HCT116 (cell line): Measurements from ENCODE around the gene VAT1. TPM values are rescaled to one million over a fixed set of nuclear protein-coding genes. Genes with fewer than 3 reads are reported as not detected.

Experiments
- ATAC-seq: fragments of 200-7000 bp; cut with Tn5 transposase; 2 replicates; pipeline ENCODE4 v1.9.1; 2020; ENCODE audit warnings: mild to moderate bottlenecking, moderate library complexity
- BruUV-seq: library from RNA; stranded (reverse); fragments of 400-500 nt; replicated peaks from 2 replicates; lab custom pipeline; 2021; lab: Mats Ljungman, UMichigan
- CTCF ChIA-PET: fragments of 300-600 bp; sonication (Branson Sonifier 250); formaldehyde crosslinking; loops from one replicate; lab custom pipeline; 2021; ENCODE audit warnings: antibody characterized with exemption; lab: Charles Lee
- POLR2A ChIA-PET: fragments of 300-600, 350-600 bp; sonication (Branson Sonifier 250); formaldehyde crosslinking; loops from one replicate; lab custom pipeline; 2021; ENCODE audit warnings: antibody characterized with exemption; lab: Charles Lee
- RAD21 ChIA-PET, 2 experiments: fragments of 300-600 bp; sonication (Branson Sonifier 250); formaldehyde crosslinking; loops; one replicate each; lab custom pipeline; 2023; ENCODE audit warnings: low total read pairs in 2 of 2; ENCODE audit not compliant: uncharacterized antibody in 2 of 2, unreplicated experiment in 2 of 2, low non-redundant PET in 1 of 2; lab: Charles Lee
- DNase-seq: peaks from one replicate; pipeline ENCODE4 v3.0.0-alpha.2; 2010; ENCODE audit warnings: low read depth, low spot score
- H2AFZ ChIP-seq: fragments of 200-600 bp; shearing (Covaris generic), sonication (generic); 2 replicates; pipeline ENCODE4 v1.6.1; 2017; ENCODE audit warnings: low read depth, mixed run types, mixed read lengths, antibody characterized with exemption, low read length; ENCODE audit not compliant: poor library complexity, severe bottlenecking
- H3K27ac ChIP-seq: 2 replicates; pipeline ENCODE4 v1.5.1; 2012; ENCODE audit warnings: low read depth, low read length
- H3K27me3 ChIP-seq: fragments of 200-600 bp; sonication (generic); 2 replicates; pipeline ENCODE4 v1.6.1; 2016; ENCODE audit warnings: mixed run types, low read length, mixed read lengths; ENCODE audit not compliant: insufficient read depth
- H3K36me3 ChIP-seq, 2 experiments: fragments of 200-500 bp in 1 of 2; fragments of 200-600 bp in 1 of 2; sonication (Bioruptor generic) in 1 of 2; sonication (generic) in 1 of 2; 2 replicates each; pipeline versions ENCODE4 v1.5.1 to v1.6.1; 2014 to 2016; ENCODE audit warnings: low read length in 2 of 2, inconsistent platforms in 1 of 2, mixed read lengths in 1 of 2, mixed run types in 1 of 2; ENCODE audit not compliant: insufficient read depth in 2 of 2, control insufficient read depth in 1 of 2
- H3K4me1 ChIP-seq, 2 experiments: fragments of 200-600 bp in 1 of 2; sonication (generic) in 1 of 2; 2 replicates each; pipeline versions ENCODE4 v1.5.1 to v1.6.1; 2012 to 2017; ENCODE audit warnings: low read length in 2 of 2, inconsistent platforms in 1 of 2, mild to moderate bottlenecking in 1 of 2, mixed read lengths in 1 of 2, mixed run types in 1 of 2, moderate library complexity in 1 of 2; ENCODE audit not compliant: insufficient read depth in 2 of 2, control insufficient read depth in 1 of 2
- H3K4me2 ChIP-seq: fragments of 200-600 bp; sonication (generic); 2 replicates; pipeline ENCODE4 v1.6.1; 2017; ENCODE audit warnings: mixed run types, low read length, mixed read lengths
- H3K4me3 ChIP-seq, 2 experiments: fragments of 200-600 bp in 1 of 2; sonication (generic) in 1 of 2; replicated peaks in 1 of 2; 2 replicates each; pipeline ENCODE4 v1.5.1; 2011 to 2016; ENCODE audit warnings: low read length in 2 of 2, control low read depth in 1 of 2, low read depth in 1 of 2, mild to moderate bottlenecking in 1 of 2, mixed read lengths in 1 of 2, mixed run types in 1 of 2
- H3K79me2 ChIP-seq: fragments of 200-600 bp; sonication (generic); 2 replicates; pipeline ENCODE4 v1.6.1; 2017; ENCODE audit warnings: mild to moderate bottlenecking, mixed run types, low read length, moderate library complexity, mixed read lengths; ENCODE audit not compliant: insufficient read depth
- H3K9ac ChIP-seq: fragments of 200-600 bp; sonication (generic); 2 replicates; pipeline ENCODE4 v1.6.1; 2016; ENCODE audit warnings: low read length, mixed read lengths
- H3K9me2 ChIP-seq: fragments of 200-600 bp; sonication (generic), shearing (Covaris generic); 2 replicates; pipeline ENCODE4 v1.6.1; 2017; ENCODE audit warnings: mixed run types, mild to moderate bottlenecking, moderate library complexity; ENCODE audit not compliant: insufficient read depth
- H3K9me3 ChIP-seq, 2 experiments: fragments of 200-500 bp in 1 of 2; fragments of 200-600 bp in 1 of 2; sonication (Bioruptor generic) in 1 of 2; sonication (generic) in 1 of 2; 2 replicates each; pipeline ENCODE4 v1.6.1; 2014 to 2017; ENCODE audit warnings: low read length in 2 of 2, mixed read lengths in 2 of 2, inconsistent platforms in 1 of 2, low read depth in 1 of 2, mild to moderate bottlenecking in 1 of 2, mixed run types in 1 of 2, moderate library complexity in 1 of 2; ENCODE audit not compliant: control insufficient read depth in 1 of 2, insufficient read depth in 1 of 2
- H4K20me1 ChIP-seq: fragments of 200-600 bp; sonication (generic), shearing (Covaris generic); 2 replicates; pipeline ENCODE4 v1.6.1; 2017; ENCODE audit warnings: mixed run types, mild to moderate bottlenecking, moderate library complexity; ENCODE audit not compliant: insufficient read depth
- ATF3 ChIP-seq: IDR thresholded peaks from 2 replicates; pipeline ENCODE4 v1.6.1; 2012
- CBX3 ChIP-seq: IDR thresholded peaks from 2 replicates; pipeline ENCODE4 v1.6.1; 2012; ENCODE audit warnings: low read depth
- CEBPB ChIP-seq: IDR thresholded peaks from 2 replicates; pipeline ENCODE4 v1.6.1; 2012; ENCODE audit warnings: low read depth
- EGR1 ChIP-seq: IDR thresholded peaks from 2 replicates; pipeline ENCODE4 v1.6.1; 2012; ENCODE audit warnings: low read depth
- ELF1 ChIP-seq: IDR thresholded peaks from 2 replicates; pipeline ENCODE4 v1.6.1; 2012; ENCODE audit warnings: low read depth, borderline replicate concordance
- EZH2 ChIP-seq: fragments of 200-600 bp; sonication (generic); IDR thresholded peaks from 2 replicates; pipeline ENCODE4 v1.6.1; 2017; ENCODE audit warnings: antibody characterized with exemption, mixed run types
- EZH2phosphoT487 ChIP-seq: fragments of 200-600 bp; IDR thresholded peaks from 2 replicates; pipeline ENCODE4 v1.6.1; 2018; ENCODE audit warnings: antibody characterized with exemption, borderline replicate concordance
- JUND ChIP-seq: IDR thresholded peaks from 2 replicates; pipeline ENCODE4 v1.6.1; 2012
- POLR2A ChIP-seq: IDR thresholded peaks from 2 replicates; pipeline ENCODE4 v1.7.0; 2011; ENCODE audit warnings: borderline replicate concordance; ENCODE audit not compliant: insufficient read depth, insufficient read length; ENCODE audit errors: extremely low read depth
- RAD21 ChIP-seq: IDR thresholded peaks from 2 replicates; pipeline ENCODE4 v1.6.1; 2012; ENCODE audit warnings: low read depth, mild to moderate bottlenecking
- REST ChIP-seq: IDR thresholded peaks from 2 replicates; pipeline ENCODE4 v1.6.1; 2012; ENCODE audit warnings: low read depth
- SRF ChIP-seq: IDR thresholded peaks from 2 replicates; pipeline ENCODE4 v1.6.1; 2012; ENCODE audit warnings: low read depth
- TCF7L2 ChIP-seq: IDR thresholded peaks from 2 replicates; pipeline ENCODE4 v1.7.0; 2011; ENCODE audit warnings: borderline replicate concordance, inconsistent platforms; ENCODE audit not compliant: insufficient read depth, insufficient read length; ENCODE audit errors: extremely low read depth
- YY1 ChIP-seq: IDR thresholded peaks from 2 replicates; pipeline ENCODE4 v1.6.1; 2011; ENCODE audit warnings: low read length, low read depth, moderate library complexity, mild to moderate bottlenecking; ENCODE audit not compliant: insufficient replicate concordance; ENCODE audit errors: extremely low read depth
- ZFX ChIP-seq: fragments of 450-650 bp; IDR thresholded peaks from 2 replicates; pipeline ENCODE4 v1.6.1; 2017
- ZNF274 ChIP-seq: fragments of 200-500 bp; sonication (Bioruptor generic); IDR thresholded peaks from 2 replicates; pipeline ENCODE4 v1.6.1; 2014; ENCODE audit warnings: mild to moderate bottlenecking, low read depth, low read length, inconsistent platforms
- intact Hi-C: fragments of 100-400 bp; cut with micrococcal nuclease; formaldehyde crosslinking; loops from 2 replicates; pipeline ENCODE4 v1.10.0; 2022
- total RNA-seq: library from RNA; stranded (reverse); gene quantifications from one replicate; pipeline ENCODE4 v1.2.1, GENCODE V29; 2021; ENCODE audit not compliant: unreplicated experiment
- TF ChIP-seq, protein P1 (sequence below): IDR thresholded peaks from 2 replicates; pipeline ENCODE4 v1.6.1; 2012
- TF ChIP-seq, protein P2 (sequence below), 3 experiments: fragments of 200-600 bp in 1 of 3; sonication (generic) in 1 of 3; IDR thresholded peaks in 2 of 3; conservative IDR thresholded peaks in 1 of 3; 2 replicates each; pipeline ENCODE4 v1.5.1; 2012 to 2017; ENCODE audit warnings: low read depth in 2 of 3, low read length in 2 of 3, antibody characterized with exemption in 1 of 3, borderline replicate concordance in 1 of 3, control low read depth in 1 of 3, mild to moderate bottlenecking in 1 of 3, mixed read lengths in 1 of 3, mixed run types in 1 of 3, moderate library complexity in 1 of 3; ENCODE audit not compliant: insufficient read depth in 1 of 3
- TF ChIP-seq, protein P3 (sequence below): IDR thresholded peaks from 2 replicates; pipeline ENCODE4 v1.6.1; 2011; ENCODE audit warnings: mild to moderate bottlenecking, low read length, moderate library complexity; ENCODE audit not compliant: insufficient replicate concordance; ENCODE audit errors: extremely low read depth

The VAT1 gene
- total RNA-seq, 1 experiment from 2014 or later = 197 TPM

DNA sequence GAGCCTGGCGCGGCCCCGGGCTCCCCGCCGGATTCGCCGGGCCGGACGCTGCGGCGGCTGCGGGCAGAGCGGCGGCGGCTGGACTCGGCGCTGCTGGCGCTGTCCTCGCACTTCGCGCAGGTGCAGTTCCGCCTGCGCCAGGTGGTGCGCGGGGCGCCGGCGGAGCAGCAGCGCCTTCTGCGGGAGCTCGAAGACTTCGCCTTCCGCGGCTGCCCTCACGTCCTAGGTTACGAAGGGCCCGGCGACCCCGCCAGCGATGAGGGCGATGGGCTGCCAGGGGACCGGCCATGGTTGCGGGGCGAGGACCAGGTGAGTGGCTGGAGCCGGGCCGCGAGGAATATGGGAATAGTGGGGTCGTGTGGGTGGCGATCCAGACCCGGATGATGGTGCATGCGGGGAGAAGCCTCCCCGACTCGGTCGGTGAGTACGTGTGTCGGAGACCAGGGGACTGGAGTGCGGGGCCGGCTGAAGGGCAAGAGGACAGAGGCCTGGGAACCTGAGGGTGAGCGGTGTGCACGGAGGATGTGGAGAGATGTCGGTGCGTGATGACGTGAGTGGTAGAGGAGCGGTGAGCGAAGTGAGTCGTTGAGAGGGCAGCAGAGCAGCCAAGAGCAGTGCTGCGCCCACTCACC is 41.3 kb downstream of the VAT1 start:
- Histone ChIP-seq H3K4me2 (peak overlapping the region; percentile 93), H3K9me3 (no peaks in the 10 kb centered on the region), H4K20me1 (no peaks in the 10 kb centered on the region), H3K4me3 (peak overlapping the region; percentile 88 to 96), H3K9ac (peak overlapping the region; percentile 91), H2AFZ (no peak overlapping the region), H3K4me1 (peaks cover 13 to 28% of the 10 kb centered on the region in 2 experiments), H3K9me2 (no peaks in the 10 kb centered on the region), H3K27ac (peak overlapping the region; percentile 90), H3K36me3 (peaks cover 8 to 12% of the 10 kb centered on the region in 2 experiments; a peak in 1 of 4 replicates), H3K27me3 (no peaks in the 10 kb centered on the region), H3K79me2 (peaks cover 36% of the 10 kb centered on the region)
- intact Hi-C loops = no loop called here
- BruUV-seq = no TSS peak
- ChIA-PET POLR2A (interaction anchor here (0.6 to 1.3 kb wide), 2 partner anchors 15 to 17 kb away, joined by 3 to 4 read pairs; partner anchors contain the start of gene RPL27), RAD21 (no interaction called here), CTCF (interaction anchor here (0.9 to 1.0 kb wide), 2 partner anchors 16 to 17 kb away, joined by 3 to 7 read pairs; partner anchors contain the start of gene RPL27)
- DNase-seq (peak; percentile 31), ATAC-seq (peak; percentile 76)
- TF ChIP-seq JUND (no peak), YY1 (no peak), CEBPB (no peak), EZH2 (no peak), ZFX (peak; percentile 78; the same call in 1 of the 2 replicates), REST (no peak), EZH2phosphoT487 (no peak), TCF7L2 (no peak), ELF1 (no peak), ZNF274 (no peak), EGR1 (peak; percentile 12; the same call in 1 of the 2 replicates), ATF3 (no peak), POLR2A (no peak), CBX3 (no peak), SRF (no peak), RAD21 (0 out of 2 replicates have a peak, but pooled peaks have one; percentile 13)
- TF ChIP-seq, protein P1, sequence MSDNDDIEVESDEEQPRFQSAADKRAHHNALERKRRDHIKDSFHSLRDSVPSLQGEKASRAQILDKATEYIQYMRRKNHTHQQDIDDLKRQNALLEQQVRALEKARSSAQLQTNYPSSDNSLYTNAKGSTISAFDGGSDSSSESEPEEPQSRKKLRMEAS = peak; percentile 74; the same call in 1 of the 2 replicates
- TF ChIP-seq, protein P2, sequence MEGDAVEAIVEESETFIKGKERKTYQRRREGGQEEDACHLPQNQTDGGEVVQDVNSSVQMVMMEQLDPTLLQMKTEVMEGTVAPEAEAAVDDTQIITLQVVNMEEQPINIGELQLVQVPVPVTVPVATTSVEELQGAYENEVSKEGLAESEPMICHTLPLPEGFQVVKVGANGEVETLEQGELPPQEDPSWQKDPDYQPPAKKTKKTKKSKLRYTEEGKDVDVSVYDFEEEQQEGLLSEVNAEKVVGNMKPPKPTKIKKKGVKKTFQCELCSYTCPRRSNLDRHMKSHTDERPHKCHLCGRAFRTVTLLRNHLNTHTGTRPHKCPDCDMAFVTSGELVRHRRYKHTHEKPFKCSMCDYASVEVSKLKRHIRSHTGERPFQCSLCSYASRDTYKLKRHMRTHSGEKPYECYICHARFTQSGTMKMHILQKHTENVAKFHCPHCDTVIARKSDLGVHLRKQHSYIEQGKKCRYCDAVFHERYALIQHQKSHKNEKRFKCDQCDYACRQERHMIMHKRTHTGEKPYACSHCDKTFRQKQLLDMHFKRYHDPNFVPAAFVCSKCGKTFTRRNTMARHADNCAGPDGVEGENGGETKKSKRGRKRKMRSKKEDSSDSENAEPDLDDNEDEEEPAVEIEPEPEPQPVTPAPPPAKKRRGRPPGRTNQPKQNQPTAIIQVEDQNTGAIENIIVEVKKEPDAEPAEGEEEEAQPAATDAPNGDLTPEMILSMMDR (IDR thresholded peaks at IDR 0.05 in 2 of 3, conservative IDR thresholded peaks at IDR 0.05 in 1 of 3; ENCODE audit: borderline replicate concordance in 1 of 3, insufficient read depth in 1 of 3, low read depth in 2 of 3, low read length in 2 of 3) = no peak
- TF ChIP-seq, protein P3, sequence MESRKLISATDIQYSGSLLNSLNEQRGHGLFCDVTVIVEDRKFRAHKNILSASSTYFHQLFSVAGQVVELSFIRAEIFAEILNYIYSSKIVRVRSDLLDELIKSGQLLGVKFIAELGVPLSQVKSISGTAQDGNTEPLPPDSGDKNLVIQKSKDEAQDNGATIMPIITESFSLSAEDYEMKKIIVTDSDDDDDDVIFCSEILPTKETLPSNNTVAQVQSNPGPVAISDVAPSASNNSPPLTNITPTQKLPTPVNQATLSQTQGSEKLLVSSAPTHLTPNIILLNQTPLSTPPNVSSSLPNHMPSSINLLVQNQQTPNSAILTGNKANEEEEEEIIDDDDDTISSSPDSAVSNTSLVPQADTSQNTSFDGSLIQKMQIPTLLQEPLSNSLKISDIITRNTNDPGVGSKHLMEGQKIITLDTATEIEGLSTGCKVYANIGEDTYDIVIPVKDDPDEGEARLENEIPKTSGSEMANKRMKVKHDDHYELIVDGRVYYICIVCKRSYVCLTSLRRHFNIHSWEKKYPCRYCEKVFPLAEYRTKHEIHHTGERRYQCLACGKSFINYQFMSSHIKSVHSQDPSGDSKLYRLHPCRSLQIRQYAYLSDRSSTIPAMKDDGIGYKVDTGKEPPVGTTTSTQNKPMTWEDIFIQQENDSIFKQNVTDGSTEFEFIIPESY = no peak
